HepG2 (cell line): ENCODE results near the gene SVIP. TPM values are rescaled to one million over a fixed set of nuclear protein-coding genes. Genes with fewer than 3 reads are reported as not detected.

Experiments
- ATAC-seq: fragments of 200-7000 bp; cut with Tn5 transposase; 3 replicates; pipeline ENCODE4 v1.9.1; 2020; ENCODE audit warnings: mild to moderate bottlenecking, moderate library complexity
- BruUV-seq: library from RNA; stranded (reverse); fragments of 400-500 nt; replicated peaks from 2 replicates; lab custom pipeline; 2021; lab: Mats Ljungman, UMichigan
- CTCF ChIA-PET: fragments of 300-600 bp; formaldehyde crosslinking; extraction: SDS; loops from one replicate; lab custom pipeline; 2021; ENCODE audit warnings: low total read pairs, inconsistent platforms, low intra/inter-chr PET ratio; lab: Yijun Ruan, JAX
- POLR2A ChIA-PET: fragments of 350-600 bp; sonication (Branson Sonifier 250); formaldehyde crosslinking; loops from one replicate; lab custom pipeline; 2020; ENCODE audit warnings: antibody characterized with exemption, inconsistent platforms; lab: Yijun Ruan, JAX
- DNase-seq: peaks from one replicate; pipeline ENCODE4 v3.0.0-alpha.2; 2015; ENCODE audit warnings: low spot score
- FAIRE-seq: peaks from 3 replicates; lab custom pipeline; 2011; peaks lifted over from hg19 to GRCh38; lab: Jason Lieb, UNC
- H2AFZ ChIP-seq: one replicate; pipeline ENCODE4 v1.6.1; 2011; ENCODE audit warnings: low read length, inconsistent platforms
- H3K27ac ChIP-seq: fragments of 300-600 bp; 3 replicates; pipeline ENCODE4 v1.8.0; 2011; ENCODE audit warnings: mixed run types, mild to moderate bottlenecking, mixed read lengths, low read length, inconsistent platforms; ENCODE audit not compliant: insufficient read depth; ENCODE audit errors: extremely low read length
- H3K27me3 ChIP-seq, 2 experiments: fragments of 200-600 bp in 1 of 2; 2 replicates in 1 of 2; 3 replicates in 1 of 2; pipeline versions ENCODE4 v1.6.0 to v1.8.0; 2011; ENCODE audit warnings: low read length in 2 of 2, mild to moderate bottlenecking in 2 of 2, moderate library complexity in 2 of 2, inconsistent platforms in 1 of 2; ENCODE audit not compliant: insufficient read depth in 2 of 2, control insufficient read depth in 1 of 2
- H3K36me3 ChIP-seq, 2 experiments: fragments of 200-600 bp in 1 of 2; replicated peaks in 1 of 2; 2 replicates in 1 of 2; 3 replicates in 1 of 2; pipeline versions ENCODE4 v1.5.1 to v1.8.0; 2011; ENCODE audit warnings: low read length in 2 of 2, inconsistent platforms in 1 of 2; ENCODE audit not compliant: insufficient read depth in 2 of 2, control insufficient read depth in 1 of 2
- H3K4me1 ChIP-seq: 2 replicates; pipeline ENCODE4 v1.5.1; 2012; ENCODE audit warnings: low read length, inconsistent platforms; ENCODE audit not compliant: insufficient read depth
- H3K4me2 ChIP-seq: 2 replicates; pipeline ENCODE4 v1.6.0; 2011; ENCODE audit warnings: low read depth, low read length, inconsistent platforms
- H3K4me3 ChIP-seq, 3 experiments: fragments of 200-600 bp in 1 of 3; sonication (generic), shearing (Covaris generic) in 1 of 3; replicated peaks in 1 of 3; 2 replicates each; pipeline ENCODE4 v1.5.1; 2011 to 2016; ENCODE audit warnings: low read length in 3 of 3, inconsistent platforms in 2 of 3, low read depth in 2 of 3, mild to moderate bottlenecking in 2 of 3, control low read depth in 1 of 3, mixed read lengths in 1 of 3; ENCODE audit not compliant: insufficient read depth in 1 of 3
- H3K79me2 ChIP-seq: one replicate; pipeline ENCODE4 v1.6.1; 2011; ENCODE audit warnings: low read length, inconsistent platforms; ENCODE audit not compliant: insufficient read depth
- H3K9ac ChIP-seq: 2 replicates; pipeline ENCODE4 v1.6.0; 2011; ENCODE audit warnings: mild to moderate bottlenecking, low read depth, low read length, inconsistent platforms; ENCODE audit not compliant: insufficient read depth
- H3K9me3 ChIP-seq: 2 replicates; pipeline ENCODE4 v1.5.1; 2012; ENCODE audit warnings: mild to moderate bottlenecking, low read length
- H4K20me1 ChIP-seq: 2 replicates; pipeline ENCODE4 v1.6.0; 2011; ENCODE audit warnings: inconsistent platforms, mild to moderate bottlenecking, low read length, moderate library complexity; ENCODE audit not compliant: insufficient read depth
- CENPT ChIP-seq: sonication (generic); formaldehyde crosslinking; IDR thresholded peaks from 2 replicates; pipeline ENCODE4 v1.8.0; 2022; ENCODE audit warnings: low read depth, mild to moderate bottlenecking, moderate library complexity, missing genetic modification reagents
- DPF2 ChIP-seq: sonication (generic); formaldehyde crosslinking; IDR thresholded peaks from 2 replicates; pipeline ENCODE4 v1.4.0; 2020; ENCODE audit warnings: mild to moderate bottlenecking, low read depth, missing genetic modification reagents, borderline replicate concordance
- FOXM1 ChIP-seq: sonication (generic); formaldehyde crosslinking; IDR thresholded peaks from 2 replicates; pipeline ENCODE4 v1.5.0; 2020; ENCODE audit warnings: missing genetic modification reagents
- HES4 ChIP-seq: sonication (generic); formaldehyde crosslinking; IDR thresholded peaks from 2 replicates; pipeline ENCODE4 v1.9.0; 2021; ENCODE audit warnings: mild to moderate bottlenecking, missing genetic modification reagents, borderline replicate concordance
- NFE2L2 ChIP-seq: fragments of 150-350 bp; IDR thresholded peaks from 2 replicates; pipeline ENCODE4 v1.6.1; 2014; ENCODE audit warnings: low read length
- NFKB2 ChIP-seq: sonication (generic); formaldehyde crosslinking; IDR thresholded peaks from 2 replicates; pipeline ENCODE4 v1.4.0; 2020; ENCODE audit warnings: missing genetic modification reagents, borderline replicate concordance
- PREB ChIP-seq: sonication (generic); formaldehyde crosslinking; IDR thresholded peaks from 2 replicates; pipeline ENCODE4 v1.4.0; 2020; ENCODE audit warnings: missing genetic modification reagents
- SIN3A ChIP-seq: IDR thresholded peaks from 2 replicates; pipeline ENCODE4 v1.6.1; 2011; ENCODE audit warnings: low read depth, mild to moderate bottlenecking, control low read depth, low read length, borderline replicate concordance
- SIX4 ChIP-seq: sonication (generic); formaldehyde crosslinking; IDR thresholded peaks from 2 replicates; pipeline ENCODE4 v1.4.0; 2020; ENCODE audit warnings: missing genetic modification reagents
- SMAD9 ChIP-seq: sonication (generic); formaldehyde crosslinking; IDR thresholded peaks from 2 replicates; pipeline ENCODE4 v1.5.1; 2020; ENCODE audit warnings: mild to moderate bottlenecking, missing genetic modification reagents
- SNAPC5 ChIP-seq: sonication (generic); formaldehyde crosslinking; IDR thresholded peaks from 2 replicates; pipeline ENCODE4 v1.8.1; 2023; ENCODE audit warnings: mild to moderate bottlenecking, missing genetic modification reagents, borderline replicate concordance
- ZBTB44 ChIP-seq: sonication (generic); formaldehyde crosslinking; IDR thresholded peaks from 2 replicates; pipeline ENCODE4 v1.4.0; 2020; ENCODE audit warnings: missing genetic modification reagents
- ZKSCAN5 ChIP-seq: sonication (generic); formaldehyde crosslinking; IDR thresholded peaks from 2 replicates; pipeline ENCODE4 v1.5.1; 2020; ENCODE audit warnings: mild to moderate bottlenecking, missing genetic modification reagents
- ZNF230 ChIP-seq: sonication (generic); formaldehyde crosslinking; IDR thresholded peaks from 2 replicates; pipeline ENCODE4 v1.4.0; 2020; ENCODE audit warnings: mild to moderate bottlenecking, missing genetic modification reagents
- ZNF337 ChIP-seq: sonication (generic); formaldehyde crosslinking; IDR thresholded peaks from 2 replicates; pipeline ENCODE4 v1.5.1; 2020; ENCODE audit warnings: missing genetic modification reagents, low read depth, mild to moderate bottlenecking, borderline replicate concordance
- ZNF556 ChIP-seq: sonication (generic); formaldehyde crosslinking; IDR thresholded peaks from 2 replicates; pipeline ENCODE4 v1.4.0; 2020; ENCODE audit warnings: mild to moderate bottlenecking, missing genetic modification reagents, borderline replicate concordance
- ZNF724P ChIP-seq: sonication (generic); formaldehyde crosslinking; IDR thresholded peaks from 2 replicates; pipeline ENCODE4 v1.8.0; 2022; ENCODE audit warnings: missing genetic modification reagents, borderline replicate concordance
- ZNF83 ChIP-seq: sonication (generic); formaldehyde crosslinking; IDR thresholded peaks from 2 replicates; pipeline ENCODE4 v1.4.0; 2020; ENCODE audit warnings: missing genetic modification reagents, mild to moderate bottlenecking, borderline replicate concordance
- in situ Hi-C: cut with HindIII; loops from 2 replicates; pipeline ENCODE4 v1.10.0; 2017; ENCODE audit warnings: low pct_unique_long_range_greater_than_20kb; ENCODE audit not compliant: extremely low pct_ligation_motif_present
- intact Hi-C: fragments of 100-400 bp; cut with micrococcal nuclease; formaldehyde crosslinking; loops from one replicate; pipeline ENCODE4 v1.10.0; 2022; ENCODE audit not compliant: unreplicated experiment
- polyA plus RNA-seq, 8 experiments: library from polyadenylated mRNA; depleted of rRNA in 3 of 8; stranded (reverse) in 7 of 8; unstranded in 1 of 8; fragments of >200 nt; fragmentation: Illumina TruSeq in 4 of 8; extraction: Trizol in 4 of 8; gene quantifications; 2 replicates each; pipeline versions ENCODE4 v1.2.1 to v1.2.3, GENCODE V29; 2011 to 2016; ENCODE audit warnings: low read depth in 4 of 8, missing spikeins in 1 of 8, mixed read lengths in 1 of 8; ENCODE audit not compliant: insufficient read depth in 1 of 8
- total RNA-seq, 5 experiments: library from RNA; depleted of rRNA; stranded (reverse); fragments of >200 nt; fragmentation: Illumina TruSeq; extraction: Trizol; gene quantifications; 2 replicates each; pipeline ENCODE4 v1.2.3, GENCODE V29; 2016; ENCODE audit warnings: low read depth in 1 of 5

SVIP gene
- total and polyA plus RNA-seq, 2 of the 13 experiments (the other 11 are each of a cell fraction or from before 2014, with no cell fraction given) = 6.3 to 27.2 TPM

- no peak for ATAC-seq
- Histone ChIP-seq H3K27ac (no peak overlapping the region), H3K4me2 (no peak overlapping the region), H4K20me1 (no peaks in the 10 kb centered on the region), H3K4me1 (no peaks in the 10 kb centered on the region), H3K79me2 (no peaks in the 10 kb centered on the region), H3K36me3 (no peaks in the 10 kb centered on the region), H3K27me3 (no peaks in the 10 kb centered on the region), H3K9me3 (no peaks in the 10 kb centered on the region), H3K4me3 (no peak overlapping the region), H3K9ac (no peak overlapping the region), H2AFZ (no peak overlapping the region)
- DNase-seq = no peak
- TF ChIP-seq NFKB2 (CRISPR knock-in tag) (no peak), FOXM1 (no peak), ZNF724P (no peak), HES4 (CRISPR knock-in tag) (no peak), CENPT (CRISPR knock-in tag) (no peak), ZKSCAN5 (CRISPR knock-in tag) (no peak), DPF2 (CRISPR knock-in tag) (no peak), PREB (CRISPR knock-in tag) (no peak), ZNF337 (CRISPR knock-in tag) (no peak)
- ChIA-PET POLR2A (no interaction called here), CTCF (no interaction called here)
- BruUV-seq = no TSS peak
- intact Hi-C loops = loop anchor here (5.0 to 10.0 kb wide), 2 partner anchors 666 to 1509 kb away; no protein-coding TSS in a partner anchor
- FAIRE-seq = no peak
- in situ Hi-C loops = no loop called here
These were observed 49.0 kb upstream of the SVIP start for GRCh38 chr11:22878604-22879003.

- Histone ChIP-seq H3K79me2 (no peaks in the 10 kb centered on the region), H3K27ac (no peak overlapping the region), H3K9ac (no peak overlapping the region), H4K20me1 (no peaks in the 10 kb centered on the region), H2AFZ (no peak overlapping the region), H3K9me3 (no peaks in the 10 kb centered on the region), H3K4me3 (no peak overlapping the region), H3K36me3 (no peaks in the 10 kb centered on the region), H3K4me1 (no peaks in the 10 kb centered on the region), H3K27me3 (no peaks in the 10 kb centered on the region), H3K4me2 (no peak overlapping the region)
- BruUV-seq = no TSS peak
- in situ Hi-C loops (no loop called here), intact Hi-C loops (loop anchor here (5.0 to 10.0 kb wide), 2 partner anchors 667 to 1509 kb away; no protein-coding TSS in a partner anchor)
- ChIA-PET CTCF (no interaction called here), POLR2A (no interaction called here)
- no peak for DNase-seq
- no peak for ATAC-seq
- FAIRE-seq = no peak
- no peak for TF ChIP-seq NFE2L2
- no peak for TF ChIP-seq SIX4 (CRISPR knock-in tag)
- TF ChIP-seq ZBTB44 (CRISPR knock-in tag) = no peak
- TF ChIP-seq ZNF83 (CRISPR knock-in tag) = no peak
- no peak for TF ChIP-seq SNAPC5 (CRISPR knock-in tag)
- TF ChIP-seq ZNF230 (CRISPR knock-in tag) = no peak
- no peak for TF ChIP-seq SIN3A
- TF ChIP-seq ZNF556 = no peak
- TF ChIP-seq SMAD9 (CRISPR knock-in tag) = no peak
These were observed 48.4 kb upstream of the SVIP start for GRCh38 chr11:22878039-22878438.
